Fibroblast of the aortic adventitia (primary cell): ENCODE measurements around the gene CFAP43. TPM values are rescaled to one million over a fixed set of nuclear protein-coding genes. Genes with fewer than 3 reads are reported as not detected.

Experiments used
- DNase-seq: peaks from one replicate; pipeline ENCODE4 v3.0.0-alpha.2; 2010; ENCODE audit warnings: low read depth
- H3K4me3 ChIP-seq: 2 replicates; pipeline ENCODE4 v1.5.1; 2011; ENCODE audit warnings: low read depth, mild to moderate bottlenecking, control low read depth, low read length, moderate library complexity
- total RNA-seq: library from RNA; depleted of rRNA; stranded (reverse); fragments of >200 nt; gene quantifications from 2 replicates; pipeline ENCODE4 v1.2.3, GENCODE V29; 2012; ENCODE audit warnings: low replicate concordance
- TF ChIP-seq, protein P1 (sequence below): IDR thresholded peaks from 2 replicates; pipeline ENCODE4 v1.5.1; 2011; ENCODE audit warnings: mild to moderate bottlenecking, low read length, control low read depth, inconsistent platforms; ENCODE audit not compliant: insufficient read depth

CFAP43 gene
- total RNA-seq, 1 donor = 0.36 TPM

GRCh38 chr10:104274762-104275721 is 42.9 kb upstream of the CFAP43 start:
- peak; percentile 33 for DNase-seq
- TF ChIP-seq, protein P1, sequence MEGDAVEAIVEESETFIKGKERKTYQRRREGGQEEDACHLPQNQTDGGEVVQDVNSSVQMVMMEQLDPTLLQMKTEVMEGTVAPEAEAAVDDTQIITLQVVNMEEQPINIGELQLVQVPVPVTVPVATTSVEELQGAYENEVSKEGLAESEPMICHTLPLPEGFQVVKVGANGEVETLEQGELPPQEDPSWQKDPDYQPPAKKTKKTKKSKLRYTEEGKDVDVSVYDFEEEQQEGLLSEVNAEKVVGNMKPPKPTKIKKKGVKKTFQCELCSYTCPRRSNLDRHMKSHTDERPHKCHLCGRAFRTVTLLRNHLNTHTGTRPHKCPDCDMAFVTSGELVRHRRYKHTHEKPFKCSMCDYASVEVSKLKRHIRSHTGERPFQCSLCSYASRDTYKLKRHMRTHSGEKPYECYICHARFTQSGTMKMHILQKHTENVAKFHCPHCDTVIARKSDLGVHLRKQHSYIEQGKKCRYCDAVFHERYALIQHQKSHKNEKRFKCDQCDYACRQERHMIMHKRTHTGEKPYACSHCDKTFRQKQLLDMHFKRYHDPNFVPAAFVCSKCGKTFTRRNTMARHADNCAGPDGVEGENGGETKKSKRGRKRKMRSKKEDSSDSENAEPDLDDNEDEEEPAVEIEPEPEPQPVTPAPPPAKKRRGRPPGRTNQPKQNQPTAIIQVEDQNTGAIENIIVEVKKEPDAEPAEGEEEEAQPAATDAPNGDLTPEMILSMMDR = peak; percentile 95
- peak overlapping the region; percentile 53 for H3K4me3 ChIP-seq

DNA sequence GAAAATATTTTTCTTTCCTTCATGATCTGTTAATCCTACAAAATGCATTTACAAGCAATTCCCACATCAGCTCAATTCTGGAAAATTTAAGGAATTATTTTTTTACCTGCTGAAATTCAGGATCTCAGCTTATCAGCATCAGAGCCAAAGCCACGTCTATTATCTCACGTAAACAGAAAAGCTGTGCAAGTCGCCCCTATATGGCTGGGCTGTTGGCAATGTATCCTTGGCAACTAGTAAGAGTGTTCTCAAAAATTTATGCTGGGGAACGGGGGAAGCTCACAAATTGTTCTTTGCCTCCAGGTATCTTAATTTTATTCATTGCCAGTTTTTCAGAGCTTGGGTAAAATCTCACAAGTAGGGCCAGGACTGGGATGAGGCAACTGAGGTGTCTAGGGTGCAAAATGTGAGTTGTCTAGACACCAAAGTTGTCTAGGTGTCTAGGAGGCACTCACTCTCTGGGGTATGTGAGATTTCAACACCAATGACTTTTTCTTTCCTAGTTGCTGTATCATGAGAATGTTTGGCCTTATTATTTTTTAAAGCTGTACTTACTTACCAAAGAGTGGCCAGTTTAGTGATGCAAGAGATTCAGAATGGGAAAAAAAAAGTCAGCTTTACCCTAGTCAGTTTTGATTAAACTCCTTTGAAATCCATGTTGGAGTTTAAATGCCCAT is 41.9 kb upstream of the CFAP43 start:
- no peak overlapping the region for H3K4me3 ChIP-seq
- TF ChIP-seq, protein P1 = no peak
- DNase-seq = peak; percentile 57

DNA sequence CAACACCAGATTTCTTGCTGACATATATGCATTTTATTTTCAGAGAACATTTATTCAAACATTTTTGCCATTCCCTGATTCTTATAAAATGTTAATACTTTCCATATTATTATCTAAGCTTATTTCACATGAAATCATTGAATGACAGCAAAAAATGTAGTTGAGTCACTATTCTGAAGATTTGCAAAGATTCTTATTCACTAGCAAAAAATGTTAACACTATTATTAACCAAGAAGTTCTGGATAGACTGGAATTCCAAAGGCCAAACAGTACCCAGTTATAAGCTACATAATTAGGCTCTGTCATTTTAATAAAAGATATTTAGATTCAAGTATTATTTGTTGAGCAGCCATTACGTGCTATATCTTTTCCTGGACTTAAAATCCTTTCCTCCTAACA is 41.1 kb upstream of the CFAP43 start:
- no peak overlapping the region for H3K4me3 ChIP-seq
- TF ChIP-seq, protein P1 = no peak
- DNase-seq = peak; percentile 41

DNA sequence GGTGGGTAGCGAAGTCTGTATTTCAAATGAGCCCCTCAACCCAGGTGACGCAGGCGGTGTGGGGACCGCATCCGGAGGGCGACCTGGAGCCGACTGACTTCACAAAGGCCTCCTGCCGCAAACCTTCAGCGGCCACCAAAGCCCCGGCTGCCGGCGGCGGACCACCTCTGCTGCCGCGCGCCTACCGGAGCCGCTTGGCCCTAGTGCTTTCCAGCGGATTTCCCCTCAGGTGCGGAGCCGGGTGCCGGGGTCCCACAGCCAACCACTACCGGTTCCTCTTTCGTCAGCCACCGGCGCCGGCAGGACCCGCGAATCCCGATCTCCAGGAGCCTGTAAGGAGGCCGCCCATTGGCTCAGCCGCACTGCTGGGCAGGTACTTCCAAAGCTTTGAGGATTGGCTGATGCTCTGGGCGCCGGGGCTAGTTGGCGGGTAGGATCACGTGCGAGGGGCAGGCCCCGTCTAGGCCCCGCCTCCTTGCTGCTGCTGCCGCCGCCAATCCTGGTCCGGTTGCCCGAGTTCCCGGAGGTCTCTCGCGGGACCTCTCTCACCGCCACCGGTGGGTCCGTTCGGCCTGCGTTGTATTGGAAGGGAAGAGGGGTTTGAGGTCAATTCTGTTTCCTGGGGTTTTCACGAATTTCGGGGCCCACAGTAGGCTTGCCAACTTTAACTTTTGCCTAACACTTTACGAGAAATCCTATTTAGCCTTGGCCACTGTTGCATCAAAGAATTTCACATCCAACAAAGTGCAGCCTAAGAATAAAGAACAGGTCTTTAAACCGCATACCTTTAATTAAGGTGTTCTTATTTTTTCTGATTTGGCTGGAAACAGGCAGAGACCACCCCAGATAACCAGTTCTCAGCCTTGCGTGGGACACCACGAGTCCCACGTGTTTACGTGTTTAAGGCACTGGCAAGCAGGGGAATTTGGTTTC is 36.8 kb upstream of the CFAP43 start, which contains the start of gene GSTO2:
GSTO2 (plus strand) TSS at position 472 of the 933 bp plus-strand sequence. CDS start 5,732 bp downstream, outside the sequence.
- H3K4me3 ChIP-seq = peak within 1 kb of the TSS; percentile 82
- TF ChIP-seq, protein P1 = no peak
- DNase-seq = peak; percentile 96

DNA sequence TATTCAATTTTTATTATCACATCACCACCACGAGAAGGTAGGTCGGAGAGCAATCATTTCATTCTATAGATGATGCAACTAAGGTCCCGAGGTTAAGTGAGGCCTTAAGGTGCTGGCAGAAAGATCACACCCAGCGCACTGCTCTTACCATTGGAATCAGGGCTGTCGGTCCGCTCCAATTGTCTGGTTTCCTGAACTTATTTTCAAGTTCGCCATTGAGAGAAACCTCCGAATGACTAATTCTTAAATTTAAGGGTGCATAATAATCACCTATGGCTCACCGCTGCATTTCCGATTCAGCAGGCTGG is 36.2 kb upstream of the CFAP43 start:
- DNase-seq = peak; percentile 13
- peak overlapping the region; percentile 82 for H3K4me3 ChIP-seq
- TF ChIP-seq, protein P1 = no peak

- TF ChIP-seq, protein P1 = no peak
- H3K4me3 ChIP-seq = peak overlapping the region; percentile 82
- no peak for DNase-seq
These were observed 35.7 kb upstream of the CFAP43 start for GRCh38 chr10:104267721-104268404.
